Sciatic nerve (tissue), 2 donors: ENCODE results near the gene COL11A2. TPM values are rescaled to one million over a fixed set of nuclear protein-coding genes. Genes with fewer than 3 reads are reported as not detected.

Source experiments
- ATAC-seq: fragments of 200-7000 bp; cut with Tn5 transposase; one replicate; pipeline ENCODE4 v1.9.1; 2020; ENCODE audit warnings: mild to moderate bottlenecking, moderate library complexity
- DNase-seq: peaks from one replicate; pipeline ENCODE4 v3.0.0-alpha.2; 2020; ENCODE audit warnings: low spot score
- intact Hi-C: fragments of 100-400 bp; cut with DNase I; formaldehyde crosslinking; loops from one replicate; pipeline ENCODE4 v1.14.2; 2022
- total RNA-seq: library from RNA; stranded (reverse); fragmentation: NEBNext Ultra II Directional; extraction: Animal tissue kit (Norgen Biotek cat#: 25700); gene quantifications from one replicate; pipeline ENCODE4 v1.2.1, GENCODE V29; 2021
- donor health status: DM: no; HTN: no; CAD: no.
- donor health status: DM: no; HTN: no; CAD: no.

Gene COL11A2
- total RNA-seq, 1 donor from 2014 or later = 5.6 TPM

- ATAC-seq (no peak), DNase-seq (no peak)
- intact Hi-C loops = no loop called here
Measured at GRCh38 chr6:33178755-33179475, 13.4 kb downstream of the COL11A2 start.

DNA sequence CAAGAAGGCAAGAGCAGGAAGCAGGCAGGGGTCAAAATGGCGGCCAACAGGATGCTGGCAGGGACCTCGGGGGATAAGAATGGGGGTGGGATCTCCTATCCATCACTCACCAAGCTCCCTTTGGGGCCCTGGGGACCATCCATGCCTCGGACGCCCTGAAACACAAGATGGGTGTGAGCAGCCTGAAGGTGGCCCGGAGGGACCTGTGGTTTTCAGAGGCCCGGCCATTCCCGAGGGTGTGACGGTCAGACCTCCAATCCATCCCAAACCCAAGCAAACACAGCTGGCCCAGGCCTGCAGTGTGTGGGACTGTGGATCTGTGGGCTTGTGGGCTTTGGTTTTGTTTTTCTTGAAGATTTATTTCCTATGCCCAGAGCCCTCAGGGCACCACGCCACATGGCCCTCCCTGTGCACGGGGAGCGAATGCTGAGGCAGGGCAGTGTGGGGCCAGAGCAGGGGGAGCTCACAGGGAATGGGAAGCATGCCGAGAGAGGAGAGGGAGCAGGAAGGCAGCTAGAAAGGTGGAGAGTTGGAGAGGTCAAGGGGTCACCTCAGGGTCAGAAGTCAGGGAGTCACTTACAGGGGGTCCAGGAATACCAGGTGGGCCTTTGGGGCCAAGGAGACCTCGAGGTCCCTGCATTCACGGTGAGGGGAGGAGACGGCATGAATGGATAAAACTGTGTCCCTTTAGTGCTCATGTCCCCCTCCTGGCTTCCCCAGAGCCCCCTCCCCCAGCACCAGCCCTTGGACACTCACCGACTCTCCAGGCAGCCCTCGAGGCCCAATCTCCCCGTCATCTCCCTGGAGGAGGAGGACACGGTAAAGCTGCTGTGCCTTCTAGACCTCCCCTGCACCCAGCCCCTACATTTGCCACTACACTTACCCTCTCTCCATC is 14.5 kb downstream of the COL11A2 start:
- intact Hi-C loops = no loop called here
- DNase-seq (no peak), ATAC-seq (no peak)

GRCh38 chr6:33176906-33177305 is 15.4 kb downstream of the COL11A2 start:
- intact Hi-C loops = no loop called here
- ATAC-seq (no peak), DNase-seq (no peak)

DNA sequence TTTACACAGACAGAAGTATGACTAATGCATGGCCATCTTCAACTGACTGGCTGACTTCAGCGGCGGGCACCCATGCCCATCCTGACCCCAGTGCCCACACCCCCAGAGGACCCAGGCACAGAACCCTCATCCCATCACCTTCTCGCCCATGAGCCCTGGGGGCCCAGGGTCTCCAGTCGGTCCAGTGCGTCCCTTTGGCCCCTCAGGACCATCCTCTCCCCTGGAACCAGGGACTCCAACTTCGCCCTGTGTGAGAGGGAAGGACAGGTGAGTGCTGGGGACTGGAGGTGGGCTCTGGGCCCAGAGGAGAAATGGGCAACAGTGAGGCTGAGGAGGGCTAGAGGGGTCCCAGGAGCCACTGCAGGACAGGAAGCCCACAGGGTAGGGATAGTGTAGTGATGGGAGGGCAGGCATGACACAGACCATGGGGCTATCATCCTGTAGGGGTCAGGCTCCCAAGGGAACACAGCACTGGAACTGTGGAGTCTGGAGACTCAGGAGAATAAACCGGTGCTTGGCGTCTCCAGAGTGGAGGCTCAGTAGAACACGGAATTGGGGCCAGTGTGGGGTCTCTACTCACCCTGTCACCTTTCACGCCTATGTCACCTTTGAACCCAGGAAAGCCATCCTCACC is 16.7 kb downstream of the COL11A2 start:
- no peak for ATAC-seq
- intact Hi-C loops = no loop called here
- DNase-seq = peak; percentile 35

DNA sequence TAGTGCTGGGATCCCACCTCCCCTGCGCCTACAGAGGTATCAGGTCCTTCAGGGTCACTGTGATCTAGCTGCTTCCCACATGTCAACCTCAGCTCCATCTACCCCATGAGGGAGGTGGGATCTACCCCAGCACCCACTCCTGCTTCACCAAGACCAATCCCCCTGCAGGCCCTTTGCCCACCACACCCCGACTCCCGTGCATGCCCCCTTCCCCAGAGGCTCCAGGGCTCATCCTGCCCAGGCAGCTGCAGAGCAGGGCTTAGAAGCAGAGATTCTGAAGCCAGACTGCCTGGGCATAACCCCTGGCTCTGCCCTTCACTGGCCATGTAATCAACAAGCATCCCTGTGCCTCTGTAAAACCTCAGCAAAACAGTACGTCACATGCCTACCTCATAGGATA is 17.5 kb downstream of the COL11A2 start:
- DNase-seq (no peak), ATAC-seq (no peak)
- intact Hi-C loops = no loop called here

- ATAC-seq (no peak), DNase-seq (no peak)
- intact Hi-C loops = no loop called here
Measured at GRCh38 chr6:33173535-33174180, 18.6 kb downstream of the COL11A2 start.

DNA sequence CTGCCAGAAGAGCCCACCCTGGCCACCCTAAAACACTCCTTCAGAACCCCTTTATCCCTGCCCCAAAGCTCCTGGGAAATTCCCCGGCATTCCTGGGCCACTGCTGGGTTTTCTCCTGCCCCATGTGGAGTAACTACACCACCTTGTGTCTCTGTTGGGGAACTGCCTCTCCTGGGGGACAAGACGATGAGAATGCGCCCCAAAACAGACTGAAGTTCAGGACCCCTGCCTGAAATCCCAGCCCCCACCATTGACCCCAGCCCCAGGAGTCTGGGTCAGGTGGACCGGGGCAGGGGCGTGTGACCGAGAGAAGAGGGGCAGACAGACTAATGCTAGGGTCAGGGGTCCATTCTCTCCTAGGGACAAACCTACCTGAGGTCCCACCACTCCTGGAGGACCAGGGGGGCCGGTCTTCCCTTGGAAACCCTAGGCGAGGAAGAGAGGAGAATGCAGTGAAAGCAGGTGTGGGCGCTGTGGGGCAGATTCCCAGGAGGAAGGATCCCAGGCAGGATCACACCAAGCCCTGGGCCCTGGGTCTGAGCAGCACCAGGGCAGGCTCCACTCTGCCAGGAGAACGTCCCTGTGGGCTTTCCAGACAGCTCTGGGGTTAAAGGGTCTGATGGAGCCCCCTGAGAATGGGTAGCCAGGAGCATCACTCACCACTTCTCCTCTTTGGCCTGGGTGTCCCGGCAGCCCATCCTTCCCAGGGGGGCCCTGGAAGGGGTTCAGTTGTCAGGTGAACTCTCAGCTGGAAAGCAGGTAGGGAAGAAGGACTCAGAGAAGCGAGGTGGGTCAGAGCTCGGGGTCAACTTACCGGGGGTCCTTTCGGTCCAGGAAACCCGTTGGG is 19.4 kb downstream of the COL11A2 start:
- DNase-seq (no peak), ATAC-seq (no peak)
- intact Hi-C loops = no loop called here

DNA sequence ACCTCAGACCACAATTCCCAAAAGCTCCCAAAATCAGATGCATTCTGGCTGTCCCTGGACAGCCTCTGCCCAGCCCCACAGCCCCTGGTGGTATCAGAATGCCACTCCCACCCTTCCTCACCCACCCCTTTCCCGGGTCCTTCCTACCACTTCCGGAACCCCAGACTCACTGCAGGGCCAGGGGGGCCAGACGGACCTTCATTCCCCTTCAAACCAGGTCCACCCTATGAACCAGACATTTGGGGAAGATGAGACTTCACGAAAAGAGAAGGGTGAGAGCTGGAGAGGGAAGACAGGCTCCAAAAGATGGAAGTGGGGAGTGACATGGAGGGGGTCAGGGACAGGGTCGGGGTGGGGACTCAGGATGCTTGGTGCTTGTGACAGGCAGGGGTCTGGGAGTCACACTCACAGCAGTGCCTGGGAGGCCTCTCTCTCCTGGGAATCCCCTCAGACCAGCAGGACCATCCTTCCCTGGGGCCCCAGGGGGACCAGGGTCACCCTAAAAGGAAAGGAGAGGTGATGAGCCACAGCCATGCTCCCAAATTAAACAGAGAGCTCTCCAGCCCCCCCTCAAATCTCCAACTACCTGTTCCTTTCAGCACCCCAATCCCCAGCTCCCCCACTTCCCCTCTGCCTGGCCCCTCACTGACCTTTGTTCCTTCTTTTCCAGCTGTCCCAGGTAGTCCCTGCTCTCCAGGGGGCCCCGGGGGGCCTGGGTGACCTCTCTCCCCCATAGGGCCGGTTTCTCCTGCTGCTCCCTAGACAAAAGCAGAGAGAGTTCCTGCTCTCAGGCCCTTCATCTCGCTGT is 20.2 kb downstream of the COL11A2 start:
- no peak for DNase-seq
- ATAC-seq = no peak
- intact Hi-C loops = no loop called here

DNA sequence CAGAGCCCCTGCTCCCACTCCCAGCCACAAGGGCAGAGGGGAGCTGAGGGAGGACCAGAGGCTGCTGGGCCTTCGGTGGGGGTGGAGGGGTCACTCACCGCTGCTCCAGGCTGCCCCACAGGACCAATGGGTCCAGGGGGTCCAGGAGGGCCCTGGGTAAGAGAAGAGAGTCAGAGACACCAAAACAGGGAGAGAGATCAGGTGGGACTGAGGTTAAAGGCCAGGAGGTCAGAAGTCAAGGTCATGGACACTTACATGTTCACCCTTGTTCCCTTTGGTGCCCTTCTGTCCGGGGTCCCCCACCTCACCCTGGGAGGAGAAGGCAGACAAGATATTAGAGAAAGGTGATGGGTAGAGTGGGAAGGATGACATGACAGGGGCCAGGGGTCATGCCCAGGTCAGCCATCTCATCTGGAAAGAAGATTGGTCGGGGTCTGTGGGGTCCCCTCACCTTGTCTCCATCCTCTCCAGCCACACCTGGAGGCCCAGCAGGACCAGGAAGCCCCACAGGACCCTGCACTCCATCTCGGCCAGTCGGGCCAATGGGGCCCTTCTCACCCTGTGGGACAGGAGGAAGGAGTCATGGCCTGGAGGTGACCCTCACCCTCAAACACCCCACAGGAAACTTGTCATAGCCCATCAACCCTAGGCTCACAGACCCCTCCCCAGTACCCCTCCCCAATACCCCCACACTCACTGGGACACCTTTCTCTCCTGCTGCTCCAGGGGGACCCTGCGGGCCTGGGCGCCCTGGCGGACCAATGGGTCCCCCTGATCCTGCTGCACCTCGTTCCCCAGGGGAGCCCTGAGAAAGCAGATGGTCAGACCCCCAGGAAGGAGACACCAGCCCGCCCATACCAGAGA is 21.0 kb downstream of the COL11A2 start:
- intact Hi-C loops = no loop called here
- ATAC-seq (no peak), DNase-seq (no peak)

GRCh38 chr6:33170176-33171015 is 21.9 kb downstream of the COL11A2 start:
- intact Hi-C loops = no loop called here
- ATAC-seq = no peak

GRCh38 chr6:33169291-33170175 is 22.7 kb downstream of the COL11A2 start:
- DNase-seq (no peak), ATAC-seq (no peak)
- intact Hi-C loops = no loop called here

More at GRCh38 chr6:33170176-33171015, 21.9 kb downstream of the COL11A2 start:
- DNase-seq = no peak

DNA sequence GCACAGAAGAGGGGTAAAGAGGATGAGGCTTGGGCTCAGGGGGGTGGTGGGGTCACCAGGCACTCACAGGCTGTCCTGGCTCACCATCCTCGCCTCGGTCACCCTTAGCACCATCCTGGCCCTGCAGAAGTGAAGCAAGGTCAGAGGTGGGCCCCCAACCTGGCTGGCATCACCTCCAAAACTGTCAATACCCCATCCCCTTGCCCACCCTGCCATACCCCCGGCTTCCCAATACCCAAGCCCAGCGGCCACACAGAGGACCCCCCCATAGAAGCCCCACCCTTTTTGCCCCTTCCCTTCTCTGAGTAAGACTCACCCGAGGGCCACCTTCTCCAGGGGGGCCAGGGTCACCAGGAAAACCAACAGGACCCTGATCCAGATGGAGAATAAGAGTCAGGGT is 23.6 kb downstream of the COL11A2 start:
- ATAC-seq (no peak), DNase-seq (no peak)
- intact Hi-C loops = no loop called here

GRCh38 chr6:33168284-33168601 is 24.0 kb downstream of the COL11A2 start:
- intact Hi-C loops = no loop called here
- ATAC-seq (no peak), DNase-seq (no peak)

DNA sequence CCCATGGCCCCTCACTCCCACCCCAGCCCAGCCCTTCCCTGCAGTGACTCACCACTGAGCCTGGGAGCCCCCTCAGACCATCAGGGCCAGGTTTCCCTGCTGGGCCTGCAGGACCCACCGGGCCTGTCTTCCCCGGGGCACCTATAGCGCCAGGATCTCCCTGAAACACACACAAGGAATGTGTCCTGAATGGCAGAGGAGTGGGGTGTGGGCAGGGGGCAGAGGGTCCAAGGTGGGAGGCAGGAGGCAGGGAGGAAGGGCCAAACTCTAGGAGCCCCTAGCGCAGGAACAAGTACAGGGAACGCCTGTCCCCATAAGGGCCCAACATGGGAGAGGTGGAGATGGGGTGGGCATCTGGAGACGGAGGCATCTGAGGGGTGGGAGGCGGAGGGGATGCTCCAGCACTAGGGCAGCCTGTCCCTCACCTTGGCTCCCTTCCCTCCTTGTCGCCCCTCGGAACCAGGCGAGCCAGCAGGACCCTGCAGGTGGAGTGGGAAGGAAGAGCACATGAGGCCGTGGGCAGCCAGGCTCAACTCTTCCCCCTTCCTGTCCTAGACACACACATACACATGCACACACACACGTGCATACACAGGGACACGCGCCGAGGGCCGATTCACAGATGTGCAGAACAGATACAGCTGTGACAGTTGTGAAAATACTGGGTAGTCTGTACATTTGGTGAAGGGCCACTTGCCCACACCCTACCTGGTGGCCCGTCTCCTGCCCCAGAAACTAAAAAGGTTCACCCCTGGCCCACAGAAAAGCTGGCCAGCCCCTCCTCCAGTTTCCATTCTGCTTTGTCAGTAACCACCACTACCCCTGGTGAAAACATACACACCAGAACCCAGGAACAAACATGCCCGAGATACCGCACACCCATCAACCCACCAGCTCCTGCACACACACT is 24.6 kb downstream of the COL11A2 start:
- intact Hi-C loops = no loop called here

More for the DNA sequence above, 24.6 kb downstream of the COL11A2 start:
- DNase-seq = no peak
- ATAC-seq = no peak
